Trophoblast cell (in vitro differentiated cells and primary cell): ENCODE data around the gene TBC1D5.
A peak's percentile ranks its signal among the peaks of the same experiment; 100 is the strongest.

Experiments
- DNase-seq, 2 donors: peaks; one replicate each; pipeline ENCODE4 v3.0.0-alpha.2; 2016
- H2AFZ ChIP-seq: 2 replicates; pipeline ENCODE4 v1.6.1; 2013; ENCODE audit warnings: low read length, moderate library complexity, mild to moderate bottlenecking; ENCODE audit not compliant: insufficient read depth, poor library complexity
- H2AK5ac ChIP-seq: 2 replicates; pipeline ENCODE4 v1.6.1; 2013; ENCODE audit warnings: mild to moderate bottlenecking, low read length
- H2BK120ac ChIP-seq: 2 replicates; pipeline ENCODE4 v1.6.1; 2013; ENCODE audit warnings: low read length, mild to moderate bottlenecking, moderate library complexity; ENCODE audit not compliant: insufficient read depth, poor library complexity
- H2BK12ac ChIP-seq: 2 replicates; pipeline ENCODE4 v1.6.1; 2013; ENCODE audit warnings: mild to moderate bottlenecking, low read length, moderate library complexity
- H2BK5ac ChIP-seq: 2 replicates; pipeline ENCODE4 v1.6.1; 2013; ENCODE audit warnings: low read length, low read depth, moderate library complexity, mild to moderate bottlenecking; ENCODE audit not compliant: poor library complexity
- H3K14ac ChIP-seq: 2 replicates; pipeline ENCODE4 v1.6.1; 2013; ENCODE audit warnings: mild to moderate bottlenecking, low read length
- H3K18ac ChIP-seq: 2 replicates; pipeline ENCODE4 v1.6.1; 2013; ENCODE audit warnings: mild to moderate bottlenecking, low read length
- H3K23ac ChIP-seq: 2 replicates; pipeline ENCODE4 v1.6.1; 2013; ENCODE audit warnings: low read length
- H3K27ac ChIP-seq: 2 replicates; pipeline ENCODE4 v1.5.1; 2013; ENCODE audit warnings: low read depth, mild to moderate bottlenecking, inconsistent platforms, low read length, moderate library complexity
- H3K27me3 ChIP-seq: 2 replicates; pipeline ENCODE4 v1.6.1; 2013; ENCODE audit warnings: inconsistent platforms, mild to moderate bottlenecking, low read length, moderate library complexity; ENCODE audit not compliant: insufficient read depth
- H3K36me3 ChIP-seq, 2 experiments: 1 replicate in 1 of 2; 2 replicates in 1 of 2; pipeline ENCODE4 v1.6.1; 2013; ENCODE audit warnings: low read length in 2 of 2, mild to moderate bottlenecking in 2 of 2, moderate library complexity in 1 of 2; ENCODE audit not compliant: insufficient read depth in 2 of 2, control insufficient read depth in 1 of 2
- H3K4ac ChIP-seq: 2 replicates; pipeline ENCODE4 v1.6.1; 2013; ENCODE audit warnings: low read depth, mild to moderate bottlenecking, low read length, moderate library complexity
- H3K4me1 ChIP-seq, 2 experiments: 1 replicate in 1 of 2; 2 replicates in 1 of 2; pipeline ENCODE4 v1.6.1; 2013; ENCODE audit warnings: low read length in 2 of 2, mild to moderate bottlenecking in 2 of 2, moderate library complexity in 1 of 2; ENCODE audit not compliant: insufficient read depth in 2 of 2, control insufficient read depth in 1 of 2
- H3K4me2 ChIP-seq: 2 replicates; pipeline ENCODE4 v1.6.1; 2013; ENCODE audit warnings: inconsistent platforms, mild to moderate bottlenecking, low read length, moderate library complexity
- H3K4me3 ChIP-seq: 2 replicates; pipeline ENCODE4 v1.5.1; 2013; ENCODE audit warnings: mild to moderate bottlenecking, low read depth, low read length, inconsistent platforms
- H3K79me1 ChIP-seq: one replicate; pipeline ENCODE4 v1.6.1; 2013; ENCODE audit warnings: low read length
- H3K79me2 ChIP-seq: 2 replicates; pipeline ENCODE4 v1.6.1; 2013; ENCODE audit warnings: low read length, mild to moderate bottlenecking; ENCODE audit not compliant: control insufficient read depth, insufficient read depth, poor library complexity
- H3K9ac ChIP-seq: 2 replicates; pipeline ENCODE4 v1.6.1; 2013; ENCODE audit warnings: mild to moderate bottlenecking, low read length
- H3K9me3 ChIP-seq: 2 replicates; pipeline ENCODE4 v1.6.1; 2013; ENCODE audit warnings: low read depth, mild to moderate bottlenecking, control low read depth, inconsistent platforms, low read length; ENCODE audit not compliant: insufficient read depth
- H4K12ac ChIP-seq: 2 replicates; pipeline ENCODE4 v1.6.1; 2013; ENCODE audit warnings: low read depth, mild to moderate bottlenecking, low read length, moderate library complexity
- H4K8ac ChIP-seq: 2 replicates; pipeline ENCODE4 v1.6.1; 2013; ENCODE audit warnings: low read depth, mild to moderate bottlenecking, low read length, moderate library complexity
- H4K91ac ChIP-seq: one replicate; pipeline ENCODE4 v1.6.1; 2013; ENCODE audit warnings: low read depth, mild to moderate bottlenecking, low read length, moderate library complexity
- WGBS: extraction: QIAGEN DNeasy Blood & Tissue Kit; methylation state at CpG from one replicate; pipeline ENCODE4 v1.1.7; 2013; ENCODE audit warnings: missing lambda C conversion rate; ENCODE audit not compliant: insufficient read length, insufficient coverage; ENCODE audit errors: extremely low coverage; 5-methylcytosine and 5-hydroxymethylcytosine counted together

The TBC1D5 gene

GRCh38 chr3:17747890-17748247 is 5.4 kb upstream of the TBC1D5 start:
- no peak overlapping the region for H3K27ac ChIP-seq
- no peak overlapping the region for H3K4ac ChIP-seq
- H2BK5ac ChIP-seq: no peak overlapping the region
- H3K27me3 ChIP-seq: no peaks in the 10 kb centered on the region
- no peak overlapping the region for H3K18ac ChIP-seq
- no peak overlapping the region for H3K9ac ChIP-seq
- no peak overlapping the region for H2BK12ac ChIP-seq
- H3K14ac ChIP-seq: no peak overlapping the region
- H2BK120ac ChIP-seq: no peak overlapping the region
- H3K23ac ChIP-seq: no peak overlapping the region
- H4K8ac ChIP-seq: no peak overlapping the region
- H3K36me3 ChIP-seq: no peaks in the 10 kb centered on the region
- H3K4me1 ChIP-seq: no peaks in the 10 kb centered on the region
- H3K4me2 ChIP-seq: no peak overlapping the region
- no peaks in the 10 kb centered on the region for H3K79me2 ChIP-seq
- no CpG with 5 or more reads among the region's 6 CpGs for WGBS
- H3K4me3 ChIP-seq: no peak overlapping the region
- H2AFZ ChIP-seq: no peak overlapping the region
- H3K9me3 ChIP-seq: no peaks in the 10 kb centered on the region
- DNase-seq: no peak
- no peak overlapping the region for H4K12ac ChIP-seq
- H2AK5ac ChIP-seq: no peak overlapping the region
- peaks cover 2% of the 10 kb centered on the region for H3K79me1 ChIP-seq
- H4K91ac ChIP-seq: no peak overlapping the region

GRCh38 chr3:17747174-17747889 is 4.9 kb upstream of the TBC1D5 start:
- H3K14ac ChIP-seq: no peak overlapping the region
- H2BK12ac ChIP-seq: no peak overlapping the region
- H3K9ac ChIP-seq: no peak overlapping the region
- peaks cover 4% of the 10 kb centered on the region for H3K79me1 ChIP-seq
- no peaks in the 10 kb centered on the region for H3K36me3 ChIP-seq
- no peak overlapping the region for H4K12ac ChIP-seq
- peaks cover under 1% of the 10 kb centered on the region for H3K79me2 ChIP-seq
- H3K9me3 ChIP-seq: no peaks in the 10 kb centered on the region
- no peaks in the 10 kb centered on the region for H3K27me3 ChIP-seq
- H3K4ac ChIP-seq: no peak overlapping the region
- no peak overlapping the region for H3K4me3 ChIP-seq
- H4K91ac ChIP-seq: no peak overlapping the region
- H3K23ac ChIP-seq: no peak overlapping the region
- peak in 1 of 2 donors; percentile 2 for DNase-seq
- no peak overlapping the region for H3K27ac ChIP-seq
- no peak overlapping the region for H3K18ac ChIP-seq
- H2BK120ac ChIP-seq: no peak overlapping the region
- no CpG with 5 or more reads among the region's 6 CpGs for WGBS
- no peak overlapping the region for H2AK5ac ChIP-seq
- no peak overlapping the region for H2AFZ ChIP-seq
- H2BK5ac ChIP-seq: no peak overlapping the region
- H3K4me2 ChIP-seq: no peak overlapping the region
- no peaks in the 10 kb centered on the region for H3K4me1 ChIP-seq
- no peak overlapping the region for H4K8ac ChIP-seq

DNA sequence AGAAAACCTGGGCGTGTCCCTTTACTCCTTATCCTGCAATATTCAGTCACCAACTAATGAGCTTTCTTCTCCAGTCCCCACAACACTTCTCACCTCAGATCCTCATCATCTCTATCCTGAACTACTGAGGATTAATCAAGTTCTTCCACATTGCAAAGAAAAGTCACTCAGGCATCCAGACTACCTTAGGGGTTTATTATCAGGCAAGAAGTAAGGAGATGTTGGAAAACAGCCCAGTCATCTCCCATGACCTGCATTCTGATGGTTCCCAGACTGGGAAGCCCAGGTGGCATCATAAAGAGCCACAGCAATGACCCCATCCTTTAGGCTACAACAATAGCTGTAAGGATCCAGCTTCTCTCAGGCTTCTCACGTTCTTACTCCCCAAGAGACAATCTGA is 3.5 kb upstream of the TBC1D5 start:
- WGBS: no CpG with 5 or more reads among the region's 2 CpGs
- Histone ChIP-seq H3K18ac (no peak overlapping the region), H3K4me2 (no peak overlapping the region), H3K27me3 (no peaks in the 10 kb centered on the region), H3K79me1 (peaks cover 10% of the 10 kb centered on the region), H3K9ac (no peak overlapping the region), H2AFZ (no peak overlapping the region), H3K9me3 (no peaks in the 10 kb centered on the region), H3K23ac (no peak overlapping the region), H3K4ac (no peak overlapping the region), H2BK12ac (no peak overlapping the region), H3K14ac (no peak overlapping the region), H2AK5ac (no peak overlapping the region), H4K12ac (no peak overlapping the region), H3K4me1 (no peaks in the 10 kb centered on the region), H3K4me3 (no peak overlapping the region), H3K79me2 (peaks cover 4% of the 10 kb centered on the region), H3K36me3 (no peaks in the 10 kb centered on the region), H3K27ac (no peak overlapping the region), H4K91ac (no peak overlapping the region), H4K8ac (no peak overlapping the region), H2BK5ac (no peak overlapping the region), H2BK120ac (no peak overlapping the region)
- no peak for DNase-seq

- Histone ChIP-seq H3K27me3 (no peaks in the 10 kb centered on the region), H3K36me3 (no peaks in the 10 kb centered on the region), H4K8ac (no peak overlapping the region), H3K18ac (no peak overlapping the region), H3K79me2 (peaks cover 4% of the 10 kb centered on the region), H3K9ac (no peak overlapping the region), H3K23ac (no peak overlapping the region), H2AFZ (no peak overlapping the region), H2AK5ac (no peak overlapping the region), H3K4me2 (no peak overlapping the region), H3K4me1 (no peaks in the 10 kb centered on the region), H3K27ac (no peak overlapping the region), H3K79me1 (peaks cover 10% of the 10 kb centered on the region), H4K12ac (no peak overlapping the region), H2BK120ac (no peak overlapping the region), H3K9me3 (no peaks in the 10 kb centered on the region), H2BK12ac (no peak overlapping the region), H3K4me3 (no peak overlapping the region), H3K14ac (no peak overlapping the region), H4K91ac (no peak overlapping the region), H2BK5ac (no peak overlapping the region), H3K4ac (no peak overlapping the region)
- no CpG with 5 or more reads among the region's 2 CpGs for WGBS
- DNase-seq: no peak
These were observed 2.9 kb upstream of the TBC1D5 start for GRCh38 chr3:17745301-17745700.
